PFSK-1 (cell line): Measurements from ENCODE around the gene F5.

ENCODE experiments used
- POLR2AphosphoS5 ChIP-seq: IDR thresholded peaks from 2 replicates; pipeline ENCODE4 v1.6.1; 2012; ENCODE audit warnings: low read depth, mild to moderate bottlenecking, control low read depth, low read length, moderate library complexity
- REST ChIP-seq, 2 experiments: IDR thresholded peaks; 2 replicates each; pipeline versions ENCODE4 v1.6.1 to v1.8.0; 2011 to 2012; ENCODE audit warnings: low read depth in 2 of 2, low read length in 2 of 2, control low read depth in 1 of 2, inconsistent platforms in 1 of 2, mild to moderate bottlenecking in 1 of 2, moderate library complexity in 1 of 2; ENCODE audit not compliant: insufficient read depth in 1 of 2
- SIN3A ChIP-seq: IDR thresholded peaks from 2 replicates; pipeline ENCODE4 v1.6.1; 2012; ENCODE audit warnings: mild to moderate bottlenecking, low read length, moderate library complexity, borderline replicate concordance; ENCODE audit not compliant: insufficient read depth
- TAF1 ChIP-seq: IDR thresholded peaks from 2 replicates; pipeline ENCODE4 v1.6.1; 2012; ENCODE audit warnings: low read length, control low read depth, borderline replicate concordance; ENCODE audit not compliant: insufficient read depth

- TF ChIP-seq REST (IDR thresholded peaks at IDR 0.05; ENCODE audit: insufficient read depth in 1 of 2, low read depth in 2 of 2, low read length in 2 of 2) (no peak), TAF1 (no peak), POLR2AphosphoS5 (no peak), SIN3A (no peak)
Observed at GRCh38 chr1:169495046-169495775, 91.1 kb downstream of the F5 start.
